ENCODE measurements around the gene AOPEP. TPM values are rescaled to one million over a fixed set of nuclear protein-coding genes. Genes with fewer than 3 reads are reported as not detected.
A peak's percentile ranks its signal among the peaks of the same experiment; 100 is the strongest.

AOPEP gene
- total RNA-seq, 1 experiment from 2014 or later: 36.4 TPM

GRCh38 chr9:94799578-94800264 lies 73.2 kb downstream of the AOPEP start:
- H3K4me3 ChIP-seq (ENCODE audit: low read depth in 2 of 2, low read length in 2 of 2): no peak overlapping the region
- H3K27me3 ChIP-seq (ENCODE audit: control insufficient read depth, insufficient read depth, low read length): no peaks in the 10 kb centered on the region
- no peaks in the 10 kb centered on the region for H3K9me3 ChIP-seq (ENCODE audit: control insufficient read depth, insufficient read depth, low read depth, low read length)
- intact Hi-C loops (cut with micrococcal nuclease; ENCODE audit: unreplicated experiment) (no loop called here), in situ Hi-C loops (cut with HindIII; ENCODE audit: low pct_unique_long_range_greater_than_20kb, low sequenced_read_pairs) (no loop called here)
- ATAC-seq: no peak
- no peaks in the 10 kb centered on the region for H3K36me3 ChIP-seq (ENCODE audit: control insufficient read depth, insufficient read depth, low read length)
- peaks cover 34% of the 10 kb centered on the region for H3K4me1 ChIP-seq (ENCODE audit: control insufficient read depth, insufficient read depth, low read length)
- ChIA-PET POLR2A (no interaction called here), CTCF (interaction anchor here (0.6 kb wide), 1 partner anchor 23 kb away, joined by 15 read pairs; no protein-coding TSS in a partner anchor)
- H3K27ac ChIP-seq (ENCODE audit: low read length): peak overlapping the region; percentile 68
- no peak for DNase-seq (ENCODE audit: low read depth, low spot score)
- no TSS peak for BruUV-seq (replicated peaks)
- no peak for TF ChIP-seq TCF7L2 (IDR thresholded peaks at IDR 0.05; ENCODE audit: low read depth, low read length)
- TF ChIP-seq REST (IDR thresholded peaks at IDR 0.05; ENCODE audit: insufficient read depth in 1 of 2, low read depth in 2 of 2, low read length in 1 of 2): no peak
- TF ChIP-seq CTCF (IDR thresholded peaks at IDR 0.05): no peak
- no peak for TF ChIP-seq POLR2AphosphoS5 (IDR thresholded peaks at IDR 0.05; ENCODE audit: low read depth, low read length)
- TF ChIP-seq SIN3A (IDR thresholded peaks at IDR 0.05; ENCODE audit: borderline replicate concordance, insufficient read depth, low read depth, low read length): no peak

GRCh38 chr9:94800424-94801117 lies 74.1 kb downstream of the AOPEP start:
- TF ChIP-seq POLR2AphosphoS5 (IDR thresholded peaks at IDR 0.05; ENCODE audit: low read depth, low read length) (no peak), CTCF (IDR thresholded peaks at IDR 0.05) (no peak), REST (IDR thresholded peaks at IDR 0.05; ENCODE audit: insufficient read depth in 1 of 2, low read depth in 2 of 2, low read length in 1 of 2) (no peak), SIN3A (IDR thresholded peaks at IDR 0.05; ENCODE audit: borderline replicate concordance, insufficient read depth, low read depth, low read length) (no peak), TCF7L2 (IDR thresholded peaks at IDR 0.05; ENCODE audit: low read depth, low read length) (no peak)
- CTCF ChIA-PET: no interaction called here
- BruUV-seq (replicated peaks): no TSS peak
- no peaks in the 10 kb centered on the region for H3K36me3 ChIP-seq (ENCODE audit: control insufficient read depth, insufficient read depth, low read length)
- H3K9me3 ChIP-seq (ENCODE audit: control insufficient read depth, insufficient read depth, low read depth, low read length): no peaks in the 10 kb centered on the region
- in situ Hi-C loops (cut with HindIII; ENCODE audit: low pct_unique_long_range_greater_than_20kb, low sequenced_read_pairs) (no loop called here), intact Hi-C loops (cut with micrococcal nuclease; ENCODE audit: unreplicated experiment) (no loop called here)
- POLR2A ChIA-PET: no interaction called here
- no peak overlapping the region for H3K4me3 ChIP-seq (ENCODE audit: low read depth in 2 of 2, low read length in 2 of 2)
- H3K27ac ChIP-seq (ENCODE audit: low read length): peak overlapping the region; percentile 68
- DNase-seq (ENCODE audit: low read depth, low spot score) (no peak), ATAC-seq (no peak)
- no peaks in the 10 kb centered on the region for H3K27me3 ChIP-seq (ENCODE audit: control insufficient read depth, insufficient read depth, low read length)
- H3K4me1 ChIP-seq (ENCODE audit: control insufficient read depth, insufficient read depth, low read length): peaks cover 39% of the 10 kb centered on the region

Measured in Panc1 (cell line).